ENCODE measurements around the gene TSN.

- TF ChIP-seq CTCF (IDR thresholded peaks at IDR 0.05; ENCODE audit: insufficient read depth, low read length) (no peak), POLR2AphosphoS5 (IDR thresholded peaks at IDR 0.05; ENCODE audit: low read depth) (no peak), REST (IDR thresholded peaks at IDR 0.05; ENCODE audit: insufficient replicate concordance, low read depth) (no peak), GABPA (IDR thresholded peaks at IDR 0.05; ENCODE audit: low read depth) (no peak), SPI1 (IDR thresholded peaks at IDR 0.05; ENCODE audit: borderline replicate concordance, low read depth) (no peak)
Observed at GRCh38 chr2:121805766-121806143, 50.3 kb downstream of the TSN start.
